ENCODE results near the gene BGLAP.

Gene BGLAP

DNA sequence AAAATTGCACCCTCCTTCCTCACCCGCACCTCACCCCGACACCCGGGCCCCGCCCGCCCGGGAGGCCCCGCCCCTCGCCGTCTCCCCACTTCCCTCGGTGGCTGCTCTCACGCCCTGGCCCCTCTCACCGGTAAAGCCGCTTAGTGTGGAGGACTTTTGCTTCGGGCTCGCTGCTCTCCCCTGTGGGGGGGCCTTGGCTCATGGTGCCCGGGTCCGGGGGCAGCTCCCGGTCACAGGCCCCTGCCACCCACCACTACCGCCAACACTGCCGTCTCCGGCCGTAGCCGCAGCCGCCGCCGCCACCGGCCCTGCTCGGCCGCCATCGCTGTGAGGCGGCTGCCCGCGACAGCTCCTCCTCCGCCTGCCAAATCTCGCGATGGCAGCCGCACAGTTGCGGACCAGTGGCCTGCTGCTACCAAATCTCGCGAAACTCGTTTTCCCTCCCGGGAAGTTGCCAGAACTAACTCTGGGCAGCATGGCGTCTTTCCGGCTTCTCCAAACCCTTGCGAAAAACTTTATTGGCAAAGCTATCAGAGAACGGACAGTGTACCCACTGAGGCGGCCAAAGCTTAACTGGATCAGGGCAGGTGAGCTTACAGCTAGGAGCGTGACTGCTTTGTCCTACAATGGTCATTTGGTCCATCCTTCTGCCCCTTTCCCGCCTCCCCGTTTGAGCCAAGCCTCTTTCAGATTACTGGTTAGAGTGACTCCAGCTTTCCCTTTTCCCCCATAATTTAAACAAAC is 40.7 kb downstream of the BGLAP start, which contains the start of gene SMG5 (continued):
- TF ChIP-seq, protein P1, sequence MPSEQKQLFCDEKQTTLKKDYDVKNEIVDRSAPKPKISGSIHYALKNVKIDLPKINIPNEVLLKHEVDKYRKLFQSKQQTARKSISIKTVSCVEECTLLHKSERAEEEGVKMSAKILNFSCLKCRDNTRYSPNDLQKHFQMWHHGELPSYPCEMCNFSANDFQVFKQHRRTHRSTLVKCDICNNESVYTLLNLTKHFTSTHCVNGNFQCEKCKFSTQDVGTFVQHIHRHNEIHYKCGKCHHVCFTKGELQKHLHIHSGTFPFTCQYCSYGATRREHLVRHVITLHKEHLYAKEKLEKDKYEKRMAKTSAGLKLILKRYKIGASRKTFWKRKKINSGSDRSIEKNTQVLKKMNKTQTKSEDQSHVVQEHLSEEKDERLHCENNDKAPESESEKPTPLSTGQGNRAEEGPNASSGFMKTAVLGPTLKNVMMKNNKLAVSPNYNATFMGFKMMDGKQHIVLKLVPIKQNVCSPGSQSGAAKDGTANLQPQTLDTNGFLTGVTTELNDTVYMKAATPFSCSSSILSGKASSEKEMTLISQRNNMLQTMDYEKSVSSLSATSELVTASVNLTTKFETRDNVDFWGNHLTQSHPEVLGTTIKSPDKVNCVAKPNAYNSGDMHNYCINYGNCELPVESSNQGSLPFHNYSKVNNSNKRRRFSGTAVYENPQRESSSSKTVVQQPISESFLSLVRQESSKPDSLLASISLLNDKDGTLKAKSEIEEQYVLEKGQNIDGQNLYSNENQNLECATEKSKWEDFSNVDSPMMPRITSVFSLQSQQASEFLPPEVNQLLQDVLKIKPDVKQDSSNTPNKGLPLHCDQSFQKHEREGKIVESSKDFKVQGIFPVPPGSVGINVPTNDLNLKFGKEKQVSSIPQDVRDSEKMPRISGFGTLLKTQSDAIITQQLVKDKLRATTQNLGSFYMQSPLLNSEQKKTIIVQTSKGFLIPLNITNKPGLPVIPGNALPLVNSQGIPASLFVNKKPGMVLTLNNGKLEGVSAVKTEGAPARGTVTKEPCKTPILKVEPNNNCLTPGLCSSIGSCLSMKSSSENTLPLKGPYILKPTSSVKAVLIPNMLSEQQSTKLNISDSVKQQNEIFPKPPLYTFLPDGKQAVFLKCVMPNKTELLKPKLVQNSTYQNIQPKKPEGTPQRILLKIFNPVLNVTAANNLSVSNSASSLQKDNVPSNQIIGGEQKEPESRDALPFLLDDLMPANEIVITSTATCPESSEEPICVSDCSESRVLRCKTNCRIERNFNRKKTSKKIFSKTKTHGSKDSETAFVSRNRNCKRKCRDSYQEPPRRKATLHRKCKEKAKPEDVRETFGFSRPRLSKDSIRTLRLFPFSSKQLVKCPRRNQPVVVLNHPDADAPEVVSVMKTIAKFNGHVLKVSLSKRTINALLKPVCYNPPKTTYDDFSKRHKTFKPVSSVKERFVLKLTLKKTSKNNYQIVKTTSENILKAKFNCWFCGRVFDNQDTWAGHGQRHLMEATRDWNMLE (tag by site-specific recombination; conservative IDR thresholded peaks at IDR 0.05; ENCODE audit: low read depth) = peak; percentile 72; the same call in 1 of the 2 replicates
- TF ChIP-seq ZNF174 (tag by site-specific recombination; IDR thresholded peaks at IDR 0.05) (no peak), SCRT1 (tag by site-specific recombination; IDR thresholded peaks at IDR 0.05; ENCODE audit: borderline replicate concordance) (no peak), REPIN1 (tag by site-specific recombination; IDR thresholded peaks at IDR 0.05; ENCODE audit: low read depth) (peak; percentile 83), ZXDB (tag by site-specific recombination; IDR thresholded peaks at IDR 0.05) (peak; percentile 99), ZNF10 (tag by site-specific recombination; IDR thresholded peaks at IDR 0.05) (peak; percentile 83), ZNF660 (tag by site-specific recombination; IDR thresholded peaks at IDR 0.05) (peak; percentile 98), GLIS1 (tag by site-specific recombination; IDR thresholded peaks at IDR 0.05) (peak; percentile 88), ZNF335 (tag by site-specific recombination; conservative IDR thresholded peaks at IDR 0.05) (peak; percentile 94), ZNF223 (tag by site-specific recombination; IDR thresholded peaks at IDR 0.05) (no peak), IKZF3 (tag by site-specific recombination; IDR thresholded peaks at IDR 0.05) (peak; percentile 86), ZBTB21 (tag by site-specific recombination; IDR thresholded peaks at IDR 0.05) (peak; percentile 88), ZNF544 (tag by site-specific recombination; IDR thresholded peaks at IDR 0.05) (no peak), ZNF561 (tag by site-specific recombination; IDR thresholded peaks at IDR 0.05; ENCODE audit: borderline replicate concordance) (peak; percentile 99), ZNF776 (tag by site-specific recombination; IDR thresholded peaks at IDR 0.05; ENCODE audit: borderline replicate concordance) (no peak), ZNF571 (tag by site-specific recombination; IDR thresholded peaks at IDR 0.05) (no peak), KLF1 (tag by site-specific recombination; IDR thresholded peaks at IDR 0.05) (no peak), ZSCAN23 (tag by site-specific recombination; IDR thresholded peaks at IDR 0.05) (0 out of 2 replicates have a peak, but pooled peaks have one; percentile 78), ZNF654 (tag by site-specific recombination; IDR thresholded peaks at IDR 0.05; ENCODE audit: low read depth) (no peak), ZNF362 (tag by site-specific recombination; IDR thresholded peaks at IDR 0.05) (0 out of 2 replicates have a peak, but pooled peaks have one; percentile 47), KLF8 (tag by site-specific recombination; IDR thresholded peaks at IDR 0.05) (peak; percentile 91), ZNF184 (tag by site-specific recombination; IDR thresholded peaks at IDR 0.05) (no peak), ZBTB17 (tag by site-specific recombination; IDR thresholded peaks at IDR 0.05) (peak; percentile 96), ZNF324 (tag by site-specific recombination; IDR thresholded peaks at IDR 0.05) (peak; percentile 96), ZNF830 (tag by site-specific recombination; IDR thresholded peaks at IDR 0.05; ENCODE audit: low read depth) (no peak), ZNF560 (tag by site-specific recombination; IDR thresholded peaks at IDR 0.05; ENCODE audit: borderline replicate concordance) (no peak), KLF7 (tag by site-specific recombination; IDR thresholded peaks at IDR 0.05; ENCODE audit: borderline replicate concordance) (peak; percentile 89; the same call in 1 of the 2 replicates)
- TF ChIP-seq, protein P2, sequence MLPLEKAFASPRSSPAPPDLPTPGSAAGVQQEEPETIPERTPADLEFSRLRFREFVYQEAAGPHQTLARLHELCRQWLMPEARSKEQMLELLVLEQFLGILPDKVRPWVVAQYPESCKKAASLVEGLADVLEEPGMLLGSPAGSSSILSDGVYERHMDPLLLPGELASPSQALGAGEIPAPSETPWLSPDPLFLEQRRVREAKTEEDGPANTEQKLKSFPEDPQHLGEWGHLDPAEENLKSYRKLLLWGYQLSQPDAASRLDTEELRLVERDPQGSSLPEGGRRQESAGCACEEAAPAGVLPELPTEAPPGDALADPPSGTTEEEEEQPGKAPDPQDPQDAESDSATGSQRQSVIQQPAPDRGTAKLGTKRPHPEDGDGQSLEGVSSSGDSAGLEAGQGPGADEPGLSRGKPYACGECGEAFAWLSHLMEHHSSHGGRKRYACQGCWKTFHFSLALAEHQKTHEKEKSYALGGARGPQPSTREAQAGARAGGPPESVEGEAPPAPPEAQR (tag by site-specific recombination; IDR thresholded peaks at IDR 0.05) = peak; percentile 32; the same call in 1 of the 2 replicates
- TF ChIP-seq, protein P3, sequence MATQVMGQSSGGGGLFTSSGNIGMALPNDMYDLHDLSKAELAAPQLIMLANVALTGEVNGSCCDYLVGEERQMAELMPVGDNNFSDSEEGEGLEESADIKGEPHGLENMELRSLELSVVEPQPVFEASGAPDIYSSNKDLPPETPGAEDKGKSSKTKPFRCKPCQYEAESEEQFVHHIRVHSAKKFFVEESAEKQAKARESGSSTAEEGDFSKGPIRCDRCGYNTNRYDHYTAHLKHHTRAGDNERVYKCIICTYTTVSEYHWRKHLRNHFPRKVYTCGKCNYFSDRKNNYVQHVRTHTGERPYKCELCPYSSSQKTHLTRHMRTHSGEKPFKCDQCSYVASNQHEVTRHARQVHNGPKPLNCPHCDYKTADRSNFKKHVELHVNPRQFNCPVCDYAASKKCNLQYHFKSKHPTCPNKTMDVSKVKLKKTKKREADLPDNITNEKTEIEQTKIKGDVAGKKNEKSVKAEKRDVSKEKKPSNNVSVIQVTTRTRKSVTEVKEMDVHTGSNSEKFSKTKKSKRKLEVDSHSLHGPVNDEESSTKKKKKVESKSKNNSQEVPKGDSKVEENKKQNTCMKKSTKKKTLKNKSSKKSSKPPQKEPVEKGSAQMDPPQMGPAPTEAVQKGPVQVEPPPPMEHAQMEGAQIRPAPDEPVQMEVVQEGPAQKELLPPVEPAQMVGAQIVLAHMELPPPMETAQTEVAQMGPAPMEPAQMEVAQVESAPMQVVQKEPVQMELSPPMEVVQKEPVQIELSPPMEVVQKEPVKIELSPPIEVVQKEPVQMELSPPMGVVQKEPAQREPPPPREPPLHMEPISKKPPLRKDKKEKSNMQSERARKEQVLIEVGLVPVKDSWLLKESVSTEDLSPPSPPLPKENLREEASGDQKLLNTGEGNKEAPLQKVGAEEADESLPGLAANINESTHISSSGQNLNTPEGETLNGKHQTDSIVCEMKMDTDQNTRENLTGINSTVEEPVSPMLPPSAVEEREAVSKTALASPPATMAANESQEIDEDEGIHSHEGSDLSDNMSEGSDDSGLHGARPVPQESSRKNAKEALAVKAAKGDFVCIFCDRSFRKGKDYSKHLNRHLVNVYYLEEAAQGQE (tag by site-specific recombination; IDR thresholded peaks at IDR 0.05) = peak; percentile 38; the same call in 1 of the 2 replicates

All from HEK293 (cell line).